SH-SY5Y (cell line): ENCODE measurements around the gene NOVA2.

Experiments
- GATA2 ChIP-seq: IDR thresholded peaks from 2 replicates; pipeline ENCODE4 v1.6.1; 2011; ENCODE audit warnings: mild to moderate bottlenecking, low read depth, low read length
- GATA3 ChIP-seq: IDR thresholded peaks from 2 replicates; pipeline ENCODE4 v1.6.1; 2011; ENCODE audit warnings: low read depth, mild to moderate bottlenecking, low read length, moderate library complexity

GRCh38 chr19:45947926-45948325 lies 25.7 kb downstream of the NOVA2 start:
- no peak for TF ChIP-seq GATA3
- no peak for TF ChIP-seq GATA2
